OCI-M2 (cell line): ENCODE measurements around the gene ETDB.
"Not testable (repeated sequence)": the region's sequence is repeated elsewhere in the genome, so short reads cannot be mapped to it uniquely, and the experiment has no call there.

Experiments
- DNase-seq: peaks from one replicate; lab custom pipeline; 2025; ENCODE audit not compliant: unreplicated experiment; lab: John Stamatoyannopoulos, UW

Gene ETDB

GRCh38 chrX:135120056-135120576 is at the start of gene ETDB:
TSS of gene ETDB (minus strand) at chrX:135120526. CDS start at chrX:135119261, 1,265 bp downstream.
- not testable (repeated sequence) for DNase-seq

- not testable (repeated sequence) for DNase-seq
These were observed 49.2 kb upstream of the ETDB start for GRCh38 chrX:135169534-135169933.

GRCh38 chrX:135168486-135168885 is 48.2 kb upstream of the ETDB start:
- DNase-seq, result no peak

- DNase-seq, result not testable (repeated sequence)
These were observed 34.4 kb upstream of the ETDB start for GRCh38 chrX:135154688-135155087.

GRCh38 chrX:135126145-135126544 is 5.8 kb upstream of the ETDB start:
- not testable (repeated sequence) for DNase-seq

- DNase-seq, result not testable (repeated sequence)
These were observed 4.3 kb downstream of the ETDB start for GRCh38 chrX:135116064-135116463.

- no peak for DNase-seq
These were observed 5.9 kb downstream of the ETDB start for GRCh38 chrX:135114392-135114791.

- DNase-seq, result no peak
These were observed 7.6 kb downstream of the ETDB start for GRCh38 chrX:135112743-135113142.

- no peak for DNase-seq
These were observed 8.1 kb downstream of the ETDB start for GRCh38 chrX:135112096-135112729.

GRCh38 chrX:135109554-135109953 is 10.8 kb downstream of the ETDB start:
- DNase-seq, result no peak

GRCh38 chrX:135099493-135099783 is 20.9 kb downstream of the ETDB start:
- DNase-seq, result no peak

GRCh38 chrX:135097196-135097744 is 23.1 kb downstream of the ETDB start:
- not testable (repeated sequence) for DNase-seq

- no peak for DNase-seq
These were observed 24.6 kb downstream of the ETDB start for GRCh38 chrX:135095715-135096114.

- DNase-seq, result no peak
These were observed 25.6 kb downstream of the ETDB start for GRCh38 chrX:135094726-135095125.

- DNase-seq, result no peak
These were observed 31.2 kb downstream of the ETDB start for GRCh38 chrX:135089126-135089525.

GRCh38 chrX:135087867-135088266 is 32.5 kb downstream of the ETDB start:
- DNase-seq, result no peak

- no peak for DNase-seq
These were observed 34.0 kb downstream of the ETDB start for GRCh38 chrX:135086197-135086854.

GRCh38 chrX:135081693-135082404 is 38.5 kb downstream of the ETDB start:
- no peak for DNase-seq
